Measurements from ENCODE around the gene BCAS3. TPM values are rescaled to one million over a fixed set of nuclear protein-coding genes. Genes with fewer than 3 reads are reported as not detected.

BCAS3 gene
- total and polyA plus RNA-seq, 4 donors: 5.8 to 24.6 (median 10.1) TPM

- WGBS: 92% methylated on average over 5 of the region's 5 CpGs
- Histone ChIP-seq H3K4me1 (ENCODE audit: control insufficient read depth in 4 of 4, insufficient read depth in 4 of 4, low read length in 3 of 4) (no peaks in the 10 kb centered on the region), H3K27me3 (ENCODE audit: control insufficient read depth in 4 of 4, insufficient read depth in 4 of 4, low read length in 3 of 4) (no peaks in the 10 kb centered on the region), H3K27ac (ENCODE audit: low read depth in 1 of 2, low read length in 2 of 2) (no peak overlapping the region), H3K9me3 (ENCODE audit: control insufficient read depth in 4 of 4, low read length in 3 of 4) (no peaks in the 10 kb centered on the region), H3K4me3 (ENCODE audit: low read depth in 1 of 3, low read length in 3 of 3) (no peak overlapping the region), H3K36me3 (ENCODE audit: control insufficient read depth in 4 of 4, insufficient read depth in 3 of 4, low read depth in 1 of 4, low read length in 3 of 4) (no peaks in the 10 kb centered on the region), H3K9ac (ENCODE audit: low read depth in 1 of 2, low read length in 2 of 2) (no peak overlapping the region)
- no peak for TF ChIP-seq CTCF (IDR thresholded peaks at IDR 0.05; ENCODE audit: low read depth, low read length, missing input control)
- TF ChIP-seq MAX (IDR thresholded peaks at IDR 0.05): no peak
- TF ChIP-seq FOXA1 (IDR thresholded peaks at IDR 0.05): no peak
- no peak for TF ChIP-seq RXRA (IDR thresholded peaks at IDR 0.05)
- no peak for TF ChIP-seq ZBTB33 (IDR thresholded peaks at IDR 0.05)
- TF ChIP-seq JUND (IDR thresholded peaks at IDR 0.05): no peak
- TF ChIP-seq YY1 (IDR thresholded peaks at IDR 0.05): no peak
- TF ChIP-seq ATF3 (IDR thresholded peaks at IDR 0.05): no peak
- no peak for TF ChIP-seq HNF4G (IDR thresholded peaks at IDR 0.05)
- no peak for TF ChIP-seq RAD21 (IDR thresholded peaks at IDR 0.05)
- TF ChIP-seq HNF4A (conservative IDR thresholded peaks at IDR 0.05): no peak
- no peak for TF ChIP-seq SP1 (IDR thresholded peaks at IDR 0.05)
- no peak for TF ChIP-seq NR2F2 (IDR thresholded peaks at IDR 0.05)
- no peak for DNase-seq (ENCODE audit: low spot score)
These were observed 703.9 kb downstream of the BCAS3 start for GRCh38 chr17:61381537-61381936.

- no peak for TF ChIP-seq FOXA1 (IDR thresholded peaks at IDR 0.05)
- no peak for TF ChIP-seq MAX (IDR thresholded peaks at IDR 0.05)
- TF ChIP-seq HNF4G (IDR thresholded peaks at IDR 0.05): no peak
- no peak for TF ChIP-seq EGR1 (IDR thresholded peaks at IDR 0.05; ENCODE audit: low read depth in 2 of 2)
- no peak for TF ChIP-seq NR2F2 (IDR thresholded peaks at IDR 0.05)
- TF ChIP-seq RXRA (IDR thresholded peaks at IDR 0.05): no peak
- TF ChIP-seq ZBTB33 (IDR thresholded peaks at IDR 0.05): no peak
- TF ChIP-seq CTCF (IDR thresholded peaks at IDR 0.05; ENCODE audit: low read depth, low read length, missing input control): no peak
- TF ChIP-seq TAF1 (conservative IDR thresholded peaks at IDR 0.05): no peak
- H3K4me3 ChIP-seq (ENCODE audit: low read depth in 1 of 3, low read length in 3 of 3): no peak overlapping the region
- H3K36me3 ChIP-seq (ENCODE audit: control insufficient read depth in 4 of 4, insufficient read depth in 3 of 4, low read depth in 1 of 4, low read length in 3 of 4): no peaks in the 10 kb centered on the region
- H3K27ac ChIP-seq (ENCODE audit: low read depth in 1 of 2, low read length in 2 of 2): no peak overlapping the region
- H3K27me3 ChIP-seq (ENCODE audit: control insufficient read depth in 4 of 4, insufficient read depth in 4 of 4, low read length in 3 of 4): no peaks in the 10 kb centered on the region
- H3K4me1 ChIP-seq (ENCODE audit: control insufficient read depth in 4 of 4, insufficient read depth in 4 of 4, low read length in 3 of 4): no peaks in the 10 kb centered on the region
- WGBS: 96% methylated on average over 16 of the region's 16 CpGs
- no peaks in the 10 kb centered on the region for H3K9me3 ChIP-seq (ENCODE audit: control insufficient read depth in 4 of 4, low read length in 3 of 4)
- no peak for DNase-seq (ENCODE audit: low spot score)
- no peak overlapping the region for H3K9ac ChIP-seq (ENCODE audit: low read depth in 1 of 2, low read length in 2 of 2)
These were observed 705.4 kb downstream of the BCAS3 start for GRCh38 chr17:61382796-61383688.
